OCI-LY7 (cell line): ENCODE data around the gene FAM168B. TPM values are rescaled to one million over a fixed set of nuclear protein-coding genes. Genes with fewer than 3 reads are reported as not detected.

Experiments
- BruUV-seq: library from RNA; stranded (reverse); fragments of 400-500 nt; replicated peaks from 2 replicates; lab custom pipeline; 2021; lab: Mats Ljungman, UMichigan
- CTCF ChIA-PET: fragments of 300-600 bp; sonication (Branson Sonifier 250); formaldehyde crosslinking; loops from one replicate; lab custom pipeline; 2022; ENCODE audit warnings: antibody characterized with exemption; ENCODE audit not compliant: unreplicated experiment; lab: Charles Lee
- POLR2A ChIA-PET: fragments of 300-600 bp; sonication (Branson Sonifier 250); formaldehyde crosslinking; loops from one replicate; lab custom pipeline; 2022; ENCODE audit warnings: antibody characterized with exemption; lab: Charles Lee
- DNase-seq: peaks from one replicate; pipeline ENCODE4 v3.0.0-alpha.2; 2015; ENCODE audit warnings: low spot score
- H2AFZ ChIP-seq: fragments of 200-600 bp; sonication (generic), shearing (Covaris generic); 2 replicates; pipeline ENCODE4 v1.6.1; 2014; ENCODE audit warnings: mild to moderate bottlenecking, antibody characterized with exemption, low read length, moderate library complexity
- H3K27ac ChIP-seq: fragments of 200-600 bp; sonication (generic); 2 replicates; pipeline ENCODE4 v1.5.1; 2014; ENCODE audit warnings: mixed run types, low read depth, mild to moderate bottlenecking, moderate library complexity, low read length, inconsistent platforms; ENCODE audit not compliant: poor library complexity, severe bottlenecking
- H3K36me3 ChIP-seq: fragments of 200-600 bp; sonication (generic); 2 replicates; pipeline ENCODE4 v1.6.1; 2014; ENCODE audit warnings: mild to moderate bottlenecking, antibody characterized with exemption, low read length, moderate library complexity, mixed read lengths; ENCODE audit not compliant: insufficient read depth
- H3K4me1 ChIP-seq: fragments of 200-600 bp; sonication (generic); 2 replicates; pipeline ENCODE4 v1.5.1; 2014; ENCODE audit warnings: mild to moderate bottlenecking, low read length; ENCODE audit not compliant: insufficient read depth, poor library complexity, severe bottlenecking
- H3K4me2 ChIP-seq: fragments of 200-600 bp; sonication (generic); 2 replicates; pipeline ENCODE4 v1.6.1; 2014; ENCODE audit warnings: mild to moderate bottlenecking, low read length
- H3K4me3 ChIP-seq: fragments of 200-600 bp; sonication (generic); 2 replicates; pipeline ENCODE4 v1.5.1; 2014; ENCODE audit warnings: mild to moderate bottlenecking, low read depth, low read length; ENCODE audit not compliant: poor library complexity, severe bottlenecking
- H3K79me2 ChIP-seq: fragments of 200-600 bp; sonication (generic); 2 replicates; pipeline ENCODE4 v1.6.1; 2016; ENCODE audit warnings: low read depth, mild to moderate bottlenecking, low read length, moderate library complexity, mixed read lengths; ENCODE audit not compliant: insufficient read depth
- H3K9me2 ChIP-seq: fragments of 200-600 bp; sonication (generic); 2 replicates; pipeline ENCODE4 v1.6.1; 2016; ENCODE audit warnings: mild to moderate bottlenecking, low read length, mixed read lengths; ENCODE audit not compliant: insufficient read depth
- H3K9me3 ChIP-seq: fragments of 200-600 bp; sonication (generic); 2 replicates; pipeline ENCODE4 v1.6.1; 2014; ENCODE audit warnings: mild to moderate bottlenecking, mixed run types, low read length, mixed read lengths
- H4K20me1 ChIP-seq: fragments of 200-600 bp; sonication (generic); 2 replicates; pipeline ENCODE4 v1.6.1; 2014; ENCODE audit warnings: mild to moderate bottlenecking, antibody characterized with exemption, low read length, moderate library complexity, mixed read lengths; ENCODE audit not compliant: insufficient read depth
- EZH2phosphoT487 ChIP-seq: fragments of 200-600 bp; sonication (generic); IDR thresholded peaks from 2 replicates; pipeline ENCODE4 v1.6.1; 2018; ENCODE audit warnings: low read depth, borderline replicate concordance, mild to moderate bottlenecking, mixed run types, antibody characterized with exemption, low read length, moderate library complexity, mixed read lengths
- intact Hi-C: fragments of 100-400 bp; cut with micrococcal nuclease; formaldehyde crosslinking; loops from one replicate; pipeline ENCODE4 v1.10.0; 2022; ENCODE audit not compliant: unreplicated experiment
- total RNA-seq, 2 experiments: library from RNA; depleted of rRNA in 1 of 2; stranded (reverse); fragments of >200 nt in 1 of 2; shearing (Covaris generic) in 1 of 2; gene quantifications; 2 replicates each; pipeline ENCODE4 v1.2.3, GENCODE V29; 2014 to 2022
- TF ChIP-seq, protein P1 (sequence below): fragments of 200-600 bp; sonication (generic); conservative IDR thresholded peaks from 2 replicates; pipeline ENCODE4 v1.5.1; 2014; ENCODE audit warnings: mild to moderate bottlenecking, antibody characterized with exemption, low read length, moderate library complexity, mixed read lengths

The FAM168B gene
- total RNA-seq, 2 experiments from 2014 or later: 53.6 to 85.3 TPM

DNA sequence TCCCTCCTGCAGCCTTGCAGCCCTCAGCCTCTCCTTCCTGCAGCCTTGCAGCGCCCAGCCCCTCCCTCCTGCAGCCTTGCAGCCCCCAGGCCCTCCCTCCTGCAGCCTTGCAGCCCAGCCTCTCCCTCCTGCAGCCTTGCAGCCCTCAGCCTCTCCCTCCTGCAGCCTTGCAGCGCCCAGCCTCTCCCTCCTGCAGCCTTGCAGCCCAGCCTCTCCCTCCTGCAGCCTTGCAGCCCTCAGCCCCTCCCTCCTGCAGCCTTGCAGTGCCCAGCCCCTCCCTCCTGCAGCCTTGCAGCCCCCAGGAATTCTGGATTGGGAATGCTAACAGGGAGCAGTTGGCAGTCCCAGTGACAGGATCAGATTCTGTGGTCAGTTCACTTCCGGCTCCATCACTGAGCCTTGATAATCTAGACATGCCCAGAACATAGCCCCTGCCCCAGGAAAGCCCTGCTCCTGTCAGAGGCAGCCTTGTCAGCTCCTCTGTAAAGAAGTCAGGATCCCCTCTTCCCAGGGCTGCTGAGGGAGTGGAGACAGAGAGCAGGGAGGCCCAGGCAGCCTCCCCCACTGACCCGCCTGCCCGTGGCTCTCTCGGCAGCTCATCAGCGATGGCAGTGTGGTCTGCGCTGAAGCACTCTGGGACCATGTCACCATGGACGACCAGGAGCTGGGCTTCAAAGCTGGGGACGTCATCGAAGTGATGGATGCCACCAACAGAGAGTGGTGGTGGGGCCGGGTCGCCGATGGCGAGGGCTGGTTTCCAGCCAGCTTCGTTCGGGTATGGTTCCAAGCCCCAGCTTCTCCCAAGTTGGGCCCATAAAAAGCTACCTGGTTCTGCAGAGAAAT lies 54.8 kb downstream of the FAM168B start:
- H2AFZ ChIP-seq: no peak overlapping the region
- no peaks in the 10 kb centered on the region for H3K9me2 ChIP-seq
- DNase-seq: no peak
- no peaks in the 10 kb centered on the region for H3K36me3 ChIP-seq
- CTCF ChIA-PET: no interaction called here
- no peak for TF ChIP-seq EZH2phosphoT487
- TF ChIP-seq, protein P1, sequence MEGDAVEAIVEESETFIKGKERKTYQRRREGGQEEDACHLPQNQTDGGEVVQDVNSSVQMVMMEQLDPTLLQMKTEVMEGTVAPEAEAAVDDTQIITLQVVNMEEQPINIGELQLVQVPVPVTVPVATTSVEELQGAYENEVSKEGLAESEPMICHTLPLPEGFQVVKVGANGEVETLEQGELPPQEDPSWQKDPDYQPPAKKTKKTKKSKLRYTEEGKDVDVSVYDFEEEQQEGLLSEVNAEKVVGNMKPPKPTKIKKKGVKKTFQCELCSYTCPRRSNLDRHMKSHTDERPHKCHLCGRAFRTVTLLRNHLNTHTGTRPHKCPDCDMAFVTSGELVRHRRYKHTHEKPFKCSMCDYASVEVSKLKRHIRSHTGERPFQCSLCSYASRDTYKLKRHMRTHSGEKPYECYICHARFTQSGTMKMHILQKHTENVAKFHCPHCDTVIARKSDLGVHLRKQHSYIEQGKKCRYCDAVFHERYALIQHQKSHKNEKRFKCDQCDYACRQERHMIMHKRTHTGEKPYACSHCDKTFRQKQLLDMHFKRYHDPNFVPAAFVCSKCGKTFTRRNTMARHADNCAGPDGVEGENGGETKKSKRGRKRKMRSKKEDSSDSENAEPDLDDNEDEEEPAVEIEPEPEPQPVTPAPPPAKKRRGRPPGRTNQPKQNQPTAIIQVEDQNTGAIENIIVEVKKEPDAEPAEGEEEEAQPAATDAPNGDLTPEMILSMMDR: no peak
- H3K4me1 ChIP-seq: no peaks in the 10 kb centered on the region
- no peaks in the 10 kb centered on the region for H3K79me2 ChIP-seq
- no peaks in the 10 kb centered on the region for H3K9me3 ChIP-seq
- intact Hi-C loops: no loop called here
- H3K4me2 ChIP-seq: no peak overlapping the region
- no peaks in the 10 kb centered on the region for H4K20me1 ChIP-seq
- POLR2A ChIA-PET: interaction anchor here (1.0 kb wide), 1 partner anchor 16 kb away, joined by 3 read pairs; no protein-coding TSS in a partner anchor
- H3K4me3 ChIP-seq: no peak overlapping the region
- no peak overlapping the region for H3K27ac ChIP-seq
- no TSS peak for BruUV-seq

DNA sequence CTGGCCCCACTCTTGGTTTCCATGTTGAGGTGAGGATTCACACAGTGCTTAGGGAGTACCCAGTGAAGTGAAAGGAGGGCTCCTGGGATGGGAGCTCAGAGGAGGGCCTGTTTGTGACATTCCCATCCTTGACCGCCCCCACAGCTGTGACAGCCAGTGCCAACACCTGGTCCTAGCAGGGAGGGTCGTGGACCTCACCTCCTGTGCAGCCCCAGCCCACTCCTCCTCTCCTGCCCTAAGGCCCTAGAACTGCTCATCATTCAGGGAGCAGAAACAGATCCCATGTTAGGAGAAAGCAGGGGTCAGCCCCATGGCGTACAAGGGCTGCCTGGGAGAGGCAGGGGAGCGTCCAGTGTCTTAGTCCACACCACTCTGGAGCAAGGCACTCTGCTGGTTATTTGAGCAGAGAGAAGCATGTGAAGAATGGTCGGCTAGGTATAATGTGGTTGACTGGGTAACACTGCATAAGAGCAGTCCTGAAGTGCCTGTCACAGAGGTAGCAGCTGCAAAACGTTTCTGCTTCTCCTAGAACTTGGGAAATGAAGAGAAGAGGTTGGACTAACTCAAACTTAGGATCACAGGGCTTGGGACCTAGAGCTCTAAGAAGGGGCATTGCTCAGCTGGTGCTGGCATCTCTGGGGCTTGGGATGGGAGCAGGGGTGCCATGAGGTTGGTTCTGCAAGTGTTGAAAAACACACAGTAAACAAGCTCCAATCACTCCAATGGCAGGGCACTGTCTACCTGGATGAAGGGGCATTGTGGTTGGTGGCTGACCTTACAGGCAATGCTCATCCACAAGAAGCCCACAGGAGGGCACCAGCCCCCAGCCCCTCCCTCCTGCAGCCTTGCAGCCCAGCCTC lies 55.6 kb downstream of the FAM168B start:
- Histone ChIP-seq H3K9me3 (no peaks in the 10 kb centered on the region), H3K4me2 (no peak overlapping the region), H4K20me1 (no peaks in the 10 kb centered on the region), H3K27ac (no peak overlapping the region), H3K4me1 (no peaks in the 10 kb centered on the region), H2AFZ (no peak overlapping the region), H3K9me2 (no peaks in the 10 kb centered on the region), H3K36me3 (no peaks in the 10 kb centered on the region), H3K4me3 (no peak overlapping the region), H3K79me2 (no peaks in the 10 kb centered on the region)
- BruUV-seq: no TSS peak
- ChIA-PET POLR2A (interaction anchor here (1.0 kb wide), 1 partner anchor 15 kb away, joined by 3 read pairs; no protein-coding TSS in a partner anchor), CTCF (no interaction called here)
- no peak for DNase-seq
- TF ChIP-seq, protein P1: no peak
- no peak for TF ChIP-seq EZH2phosphoT487
- intact Hi-C loops: no loop called here
